BJ (cell line): ENCODE data around the gene DR1. TPM values are rescaled to one million over a fixed set of nuclear protein-coding genes. Genes with fewer than 3 reads are reported as not detected.

ENCODE experiments used
- CTCF ChIA-PET: fragments of 350-600 bp; formaldehyde crosslinking; extraction: SDS; loops from one replicate; lab custom pipeline; 2021; ENCODE audit warnings: antibody characterized with exemption, inconsistent platforms; lab: Yijun Ruan, JAX
- POLR2A ChIA-PET: fragments of 300-600 bp; sonication (Branson Sonifier 250); formaldehyde crosslinking; extraction: SDS; loops from one replicate; lab custom pipeline; 2021; ENCODE audit warnings: antibody characterized with exemption; lab: Charles Lee
- DNase-seq: peaks from one replicate; pipeline ENCODE4 v3.0.0-alpha.2; 2011; ENCODE audit warnings: low read depth
- H3K27me3 ChIP-seq: 2 replicates; pipeline ENCODE4 v1.6.0; 2011; ENCODE audit warnings: low read length; ENCODE audit not compliant: control insufficient read depth, insufficient read depth
- H3K36me3 ChIP-seq: 2 replicates; pipeline ENCODE4 v1.5.1; 2011; ENCODE audit warnings: low read length; ENCODE audit not compliant: control insufficient read depth, insufficient read depth
- H3K4me3 ChIP-seq: 2 replicates; pipeline ENCODE4 v1.5.1; 2011; ENCODE audit warnings: low read depth, mild to moderate bottlenecking, control low read depth, low read length
- polyA plus RNA-seq: library from polyadenylated mRNA; depleted of rRNA; stranded (reverse); fragments of >200 nt; gene quantifications from 2 replicates; pipeline ENCODE4 v1.2.3, GENCODE V29; 2011
- TF ChIP-seq, protein P1 (sequence below): IDR thresholded peaks from 2 replicates; pipeline ENCODE4 v1.5.1; 2011; ENCODE audit warnings: low read depth, mild to moderate bottlenecking, control low read depth, inconsistent platforms, low read length, moderate library complexity; ENCODE audit not compliant: insufficient read depth

DR1 gene
- polyA plus RNA-seq, 1 experiment: 23.3 TPM

DNA sequence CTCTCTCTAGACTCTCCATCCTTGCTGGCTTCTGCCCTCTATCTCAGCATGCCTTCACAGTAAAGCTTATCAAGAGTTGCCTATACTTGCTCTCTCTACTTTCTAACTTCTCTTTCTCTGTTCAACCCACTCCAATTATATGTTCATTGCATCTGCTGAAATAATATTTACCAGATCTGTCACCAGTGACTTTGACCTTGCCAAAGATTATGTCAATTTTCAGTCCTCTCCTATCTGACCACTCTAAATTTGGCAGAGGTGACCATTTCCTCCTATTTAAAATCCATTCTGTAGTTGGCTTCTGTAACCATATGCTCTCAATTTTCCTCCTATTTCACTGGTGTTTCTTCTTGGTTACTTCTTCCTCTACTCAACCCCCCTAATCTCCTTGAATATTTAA lies 38.8 kb upstream of the DR1 start:
- no peak for DNase-seq
- no peak overlapping the region for H3K4me3 ChIP-seq
- TF ChIP-seq, protein P1, sequence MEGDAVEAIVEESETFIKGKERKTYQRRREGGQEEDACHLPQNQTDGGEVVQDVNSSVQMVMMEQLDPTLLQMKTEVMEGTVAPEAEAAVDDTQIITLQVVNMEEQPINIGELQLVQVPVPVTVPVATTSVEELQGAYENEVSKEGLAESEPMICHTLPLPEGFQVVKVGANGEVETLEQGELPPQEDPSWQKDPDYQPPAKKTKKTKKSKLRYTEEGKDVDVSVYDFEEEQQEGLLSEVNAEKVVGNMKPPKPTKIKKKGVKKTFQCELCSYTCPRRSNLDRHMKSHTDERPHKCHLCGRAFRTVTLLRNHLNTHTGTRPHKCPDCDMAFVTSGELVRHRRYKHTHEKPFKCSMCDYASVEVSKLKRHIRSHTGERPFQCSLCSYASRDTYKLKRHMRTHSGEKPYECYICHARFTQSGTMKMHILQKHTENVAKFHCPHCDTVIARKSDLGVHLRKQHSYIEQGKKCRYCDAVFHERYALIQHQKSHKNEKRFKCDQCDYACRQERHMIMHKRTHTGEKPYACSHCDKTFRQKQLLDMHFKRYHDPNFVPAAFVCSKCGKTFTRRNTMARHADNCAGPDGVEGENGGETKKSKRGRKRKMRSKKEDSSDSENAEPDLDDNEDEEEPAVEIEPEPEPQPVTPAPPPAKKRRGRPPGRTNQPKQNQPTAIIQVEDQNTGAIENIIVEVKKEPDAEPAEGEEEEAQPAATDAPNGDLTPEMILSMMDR: no peak
- POLR2A ChIA-PET: no interaction called here
- no peaks in the 10 kb centered on the region for H3K36me3 ChIP-seq
- CTCF ChIA-PET: interaction anchor here (0.8 kb wide), 1 partner anchor 31 kb away, joined by 3 read pairs; no protein-coding TSS in a partner anchor
- no peaks in the 10 kb centered on the region for H3K27me3 ChIP-seq

DNA sequence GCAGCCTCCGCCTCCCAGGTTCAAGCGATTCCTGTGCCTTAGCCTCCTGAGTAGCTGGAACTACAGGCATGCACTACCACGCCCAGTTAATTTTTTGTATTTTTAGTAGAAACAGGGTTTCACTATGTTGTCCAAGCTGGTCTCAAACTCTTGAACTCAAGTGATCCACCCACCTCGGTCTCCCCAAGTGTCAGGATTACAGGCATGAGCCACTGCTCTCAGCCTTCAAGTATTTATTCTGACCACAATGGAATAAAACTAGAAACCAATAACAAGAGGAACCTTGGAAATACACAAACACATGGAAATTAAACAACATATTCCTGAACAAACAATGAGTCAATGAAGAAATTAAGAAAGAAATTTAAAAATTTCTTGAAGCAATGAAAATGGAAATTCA lies 32.7 kb upstream of the DR1 start:
- ChIA-PET CTCF (no interaction called here), POLR2A (no interaction called here)
- Histone ChIP-seq H3K36me3 (no peaks in the 10 kb centered on the region), H3K27me3 (no peaks in the 10 kb centered on the region), H3K4me3 (no peak overlapping the region)
- no peak for DNase-seq
- TF ChIP-seq, protein P1: no peak

DNA sequence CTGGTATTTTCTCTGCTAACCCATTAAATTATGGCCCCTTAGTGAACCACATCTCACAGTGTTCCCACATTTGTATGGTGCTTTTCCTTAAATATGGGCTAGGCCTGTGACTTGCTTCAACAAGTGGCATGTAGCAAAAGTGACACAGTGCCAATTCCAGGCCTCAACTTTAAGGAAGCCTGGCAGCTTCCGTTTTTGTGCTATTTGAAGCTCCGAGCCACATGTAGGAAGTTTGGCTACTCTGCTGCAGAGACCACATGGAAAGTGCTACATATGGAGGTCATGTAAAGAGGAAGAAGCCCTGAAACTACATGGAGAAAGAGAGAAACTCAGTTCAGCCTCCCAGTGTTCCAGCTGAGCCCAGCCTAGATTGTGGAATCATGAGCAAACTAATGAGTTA lies 28.5 kb upstream of the DR1 start:
- CTCF ChIA-PET: interaction anchor here (0.6 kb wide), 1 partner anchor 14 kb away, joined by 5 read pairs; no protein-coding TSS in a partner anchor
- Histone ChIP-seq H3K36me3 (no peaks in the 10 kb centered on the region), H3K4me3 (no peak overlapping the region), H3K27me3 (no peaks in the 10 kb centered on the region)
- POLR2A ChIA-PET: no interaction called here
- no peak for DNase-seq
- TF ChIP-seq, protein P1: no peak

DNA sequence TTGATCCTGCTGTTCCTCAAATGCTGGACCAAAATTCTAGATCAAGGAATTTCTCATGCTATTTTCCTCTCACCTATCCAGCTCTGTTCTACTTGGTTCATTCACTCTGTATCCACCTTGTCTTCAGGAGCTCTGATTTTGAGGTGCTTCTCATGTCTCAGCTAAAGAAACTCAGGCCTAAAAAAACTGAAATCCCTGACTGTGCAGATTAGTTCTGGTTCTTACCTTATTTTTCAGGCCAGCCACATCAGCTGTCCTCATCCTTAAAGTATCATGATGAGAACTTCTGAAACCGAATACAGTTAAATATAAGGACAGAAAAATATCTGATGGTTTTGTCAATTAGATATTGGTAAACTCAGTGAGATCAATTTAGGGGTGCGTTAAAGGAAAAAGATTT lies 27.8 kb upstream of the DR1 start:
- ChIA-PET CTCF (interaction anchor here (0.6 to 1.3 kb wide), 2 partner anchors 13 to 14 kb away, joined by 4 to 5 read pairs; no protein-coding TSS in a partner anchor), POLR2A (no interaction called here)
- Histone ChIP-seq H3K27me3 (no peaks in the 10 kb centered on the region), H3K4me3 (no peak overlapping the region), H3K36me3 (no peaks in the 10 kb centered on the region)
- TF ChIP-seq, protein P1: no peak
- DNase-seq: no peak

DNA sequence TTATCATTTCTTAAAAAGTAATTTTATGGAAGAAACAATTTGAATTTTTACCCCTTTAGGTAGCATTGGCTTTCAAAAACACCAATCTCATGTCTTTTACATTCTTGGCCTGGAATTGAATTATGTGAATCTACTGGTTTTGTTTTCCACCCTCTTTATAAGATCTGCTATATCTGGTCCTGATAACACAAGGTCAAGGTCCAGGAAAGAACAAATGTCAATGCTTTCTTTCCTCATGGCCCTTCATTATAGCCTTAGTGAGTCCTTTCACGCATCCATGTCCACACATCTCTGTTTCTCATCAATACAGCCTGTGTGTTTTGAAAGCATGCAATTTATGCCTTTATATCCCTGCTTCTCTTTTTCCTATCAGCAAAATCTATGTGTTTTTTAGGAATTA lies 24.0 kb upstream of the DR1 start:
- ChIA-PET POLR2A (no interaction called here), CTCF (no interaction called here)
- Histone ChIP-seq H3K36me3 (no peaks in the 10 kb centered on the region), H3K4me3 (no peak overlapping the region), H3K27me3 (no peaks in the 10 kb centered on the region)
- TF ChIP-seq, protein P1: no peak
- no peak for DNase-seq
